Astrocyte (in vitro differentiated cells and primary cell): ENCODE data around the gene ERICH3.

Source experiments
- EZH2 ChIP-seq: IDR thresholded peaks from 2 replicates; pipeline ENCODE4 v1.6.1; 2012; ENCODE audit warnings: mild to moderate bottlenecking, low read length, inconsistent platforms; ENCODE audit not compliant: insufficient read depth
- TF ChIP-seq, protein P1 (sequence below): IDR thresholded peaks from 2 replicates; pipeline ENCODE4 v1.5.1; 2011; ENCODE audit warnings: low read depth, mild to moderate bottlenecking, inconsistent platforms, low read length, moderate library complexity; ENCODE audit not compliant: insufficient read depth

GRCh38 chr1:74686928-74687327 lies 13.3 kb upstream of the ERICH3 start:
- TF ChIP-seq, protein P1, sequence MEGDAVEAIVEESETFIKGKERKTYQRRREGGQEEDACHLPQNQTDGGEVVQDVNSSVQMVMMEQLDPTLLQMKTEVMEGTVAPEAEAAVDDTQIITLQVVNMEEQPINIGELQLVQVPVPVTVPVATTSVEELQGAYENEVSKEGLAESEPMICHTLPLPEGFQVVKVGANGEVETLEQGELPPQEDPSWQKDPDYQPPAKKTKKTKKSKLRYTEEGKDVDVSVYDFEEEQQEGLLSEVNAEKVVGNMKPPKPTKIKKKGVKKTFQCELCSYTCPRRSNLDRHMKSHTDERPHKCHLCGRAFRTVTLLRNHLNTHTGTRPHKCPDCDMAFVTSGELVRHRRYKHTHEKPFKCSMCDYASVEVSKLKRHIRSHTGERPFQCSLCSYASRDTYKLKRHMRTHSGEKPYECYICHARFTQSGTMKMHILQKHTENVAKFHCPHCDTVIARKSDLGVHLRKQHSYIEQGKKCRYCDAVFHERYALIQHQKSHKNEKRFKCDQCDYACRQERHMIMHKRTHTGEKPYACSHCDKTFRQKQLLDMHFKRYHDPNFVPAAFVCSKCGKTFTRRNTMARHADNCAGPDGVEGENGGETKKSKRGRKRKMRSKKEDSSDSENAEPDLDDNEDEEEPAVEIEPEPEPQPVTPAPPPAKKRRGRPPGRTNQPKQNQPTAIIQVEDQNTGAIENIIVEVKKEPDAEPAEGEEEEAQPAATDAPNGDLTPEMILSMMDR: no peak
- no peak for TF ChIP-seq EZH2
